HG03354 (cell line): Measurements from ENCODE around the gene USP48.

Experiments
- ATAC-seq: cut with Tn5 transposase; IDR thresholded peaks from one replicate; pipeline ENCODE4 v1.9.1; 2021; ENCODE audit warnings: mild to moderate bottlenecking; ENCODE audit not compliant: unreplicated experiment, poor library complexity, severe bottlenecking

USP48 gene

GRCh38 chr1:21755067-21755466 lies 27.9 kb downstream of the USP48 start:
- no peak for ATAC-seq

- no peak for ATAC-seq
Measured at GRCh38 chr1:21754583-21754982, 28.4 kb downstream of the USP48 start.

GRCh38 chr1:21752186-21752585 lies 30.8 kb downstream of the USP48 start:
- no peak for ATAC-seq

- ATAC-seq: no peak
Measured at GRCh38 chr1:21751281-21751680, 31.7 kb downstream of the USP48 start.

GRCh38 chr1:21750841-21751240 lies 32.1 kb downstream of the USP48 start:
- ATAC-seq: no peak

- ATAC-seq: no peak
Measured at GRCh38 chr1:21749859-21750468, 33.0 kb downstream of the USP48 start.

- no peak for ATAC-seq
Measured at GRCh38 chr1:21749109-21749508, 33.8 kb downstream of the USP48 start.

GRCh38 chr1:21743476-21743875 lies 39.5 kb downstream of the USP48 start:
- no peak for ATAC-seq

GRCh38 chr1:21742578-21742977 lies 40.4 kb downstream of the USP48 start:
- ATAC-seq: no peak

GRCh38 chr1:21741206-21741605 lies 41.7 kb downstream of the USP48 start:
- no peak for ATAC-seq

- no peak for ATAC-seq
Measured at GRCh38 chr1:21736876-21737275, 46.1 kb downstream of the USP48 start.

- no peak for ATAC-seq
Measured at GRCh38 chr1:21736011-21736410, 46.9 kb downstream of the USP48 start.

GRCh38 chr1:21734526-21734925 lies 48.4 kb downstream of the USP48 start:
- ATAC-seq: no peak

GRCh38 chr1:21732664-21733063 lies 50.3 kb downstream of the USP48 start:
- ATAC-seq: no peak

- no peak for ATAC-seq
Measured at GRCh38 chr1:21725748-21726392, 57.1 kb downstream of the USP48 start.

- no peak for ATAC-seq
Measured at GRCh38 chr1:21724570-21724969, 58.4 kb downstream of the USP48 start.

- no peak for ATAC-seq
Measured at GRCh38 chr1:21724098-21724497, 58.9 kb downstream of the USP48 start.

GRCh38 chr1:21721295-21721985 lies 61.5 kb downstream of the USP48 start:
- ATAC-seq: no peak

GRCh38 chr1:21716169-21716568 lies 66.8 kb downstream of the USP48 start:
- no peak for ATAC-seq

- ATAC-seq: no peak
Measured at GRCh38 chr1:21707891-21708290, 75.1 kb downstream of the USP48 start.
